LNCaP clone FGC (cell line): ENCODE results near the gene CNPY1.

ENCODE experiments used
- DNase-seq: peaks from one replicate; pipeline ENCODE4 v3.0.0-alpha.2; 2011; ENCODE audit warnings: low read depth
- H3K4me3 ChIP-seq: 2 replicates; pipeline ENCODE4 v1.5.1; 2011; ENCODE audit warnings: mild to moderate bottlenecking, low read depth, low read length, control low read depth
- CTCF ChIP-seq: IDR thresholded peaks from 2 replicates; pipeline ENCODE4 v1.5.1; 2012; ENCODE audit warnings: mild to moderate bottlenecking; ENCODE audit not compliant: control insufficient read depth, insufficient read depth; ENCODE audit errors: extremely low read depth

The CNPY1 gene

DNA sequence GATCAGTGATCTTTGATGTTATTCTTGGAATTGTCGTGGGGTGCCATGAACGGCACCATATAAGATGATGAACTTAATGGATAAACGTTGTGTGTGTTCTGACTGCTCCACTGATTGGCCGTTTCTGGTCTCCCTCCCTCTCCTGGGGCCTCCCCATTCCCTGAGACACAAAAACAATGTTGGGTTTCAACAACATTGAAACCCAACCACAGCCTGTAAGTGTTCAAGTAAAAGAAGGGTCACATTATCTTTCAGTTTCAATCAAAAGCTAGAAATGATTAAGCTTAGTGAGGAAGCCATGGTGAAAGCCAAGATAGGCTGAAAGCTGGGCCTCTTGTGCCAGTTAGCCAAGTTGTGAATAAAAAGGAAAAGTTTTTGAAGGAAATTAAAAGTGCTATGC, 68.9 kb downstream of the CNPY1 start:
- no peak overlapping the region for H3K4me3 ChIP-seq
- TF ChIP-seq CTCF: no peak
- DNase-seq: no peak

DNA sequence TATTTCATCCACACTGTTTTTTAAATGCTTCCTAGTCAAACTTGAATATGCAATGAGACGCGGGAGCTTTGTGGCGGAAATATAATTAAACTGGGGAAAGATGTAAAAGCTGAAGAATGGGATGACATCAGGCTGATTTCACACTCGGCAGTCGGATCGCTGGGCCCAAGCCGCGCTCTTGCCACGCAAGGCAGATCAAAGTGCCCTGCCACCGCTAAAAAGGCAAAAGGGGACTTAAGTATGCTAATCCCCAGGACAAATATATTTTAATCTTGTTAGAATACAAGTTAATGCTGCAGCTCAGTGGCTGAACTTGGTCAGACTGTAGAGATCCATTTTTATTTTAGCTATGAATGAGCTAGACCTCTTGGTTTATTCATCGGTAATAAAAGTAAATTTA, 74.6 kb downstream of the CNPY1 start:
- no peak for TF ChIP-seq CTCF
- no peak overlapping the region for H3K4me3 ChIP-seq
- no peak for DNase-seq

DNA sequence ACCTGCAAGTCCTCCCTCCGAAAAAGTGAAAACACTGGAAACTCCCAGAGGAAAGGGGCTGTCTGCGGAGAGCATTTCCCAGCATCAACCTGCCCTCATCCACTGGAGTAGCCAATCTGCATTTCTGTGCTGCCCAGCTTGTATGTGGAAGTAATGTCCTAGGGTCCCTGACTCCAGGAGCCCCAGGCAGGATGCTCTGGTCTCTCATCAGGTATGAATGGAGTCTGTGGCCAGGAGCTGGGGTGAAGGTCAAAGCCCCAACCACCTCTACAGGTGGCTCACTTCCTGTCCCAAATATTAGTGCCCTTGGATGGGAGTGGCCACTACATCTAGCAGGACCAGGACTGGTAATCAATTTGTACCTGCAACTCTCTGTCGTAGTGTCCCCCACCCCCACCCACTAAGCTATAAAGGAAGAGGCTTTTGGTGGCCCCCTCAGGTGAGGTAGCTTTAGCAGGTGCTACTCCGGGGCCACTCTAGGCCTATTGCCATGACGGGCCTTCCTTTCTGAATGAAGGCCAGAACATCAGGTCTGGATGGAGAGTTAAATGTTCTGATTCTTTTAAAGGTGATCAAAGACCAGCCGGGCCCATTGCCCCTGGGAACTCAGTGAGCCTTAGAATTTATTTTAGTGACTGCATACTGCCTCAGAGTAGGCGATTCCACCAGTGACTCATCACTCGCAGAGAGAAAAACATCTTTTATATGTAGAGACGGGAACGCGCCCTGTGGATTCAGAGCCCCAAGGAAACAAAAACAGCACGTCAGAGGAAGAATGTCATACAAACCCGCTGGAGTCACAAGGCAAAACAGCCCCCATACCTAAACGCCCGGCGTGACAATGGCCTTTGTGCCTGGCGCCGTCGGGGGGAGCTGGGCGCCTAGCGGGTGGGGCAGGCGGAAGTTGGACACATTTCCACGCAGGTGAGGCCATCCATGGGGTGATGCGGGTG, 75.4 kb downstream of the CNPY1 start:
- DNase-seq: no peak
- TF ChIP-seq CTCF: no peak
- no peak overlapping the region for H3K4me3 ChIP-seq

- TF ChIP-seq CTCF: no peak
Measured at GRCh38 chr7:155470186-155470487, 76.2 kb downstream of the CNPY1 start.

GRCh38 chr7:155469311-155470185, 76.8 kb downstream of the CNPY1 start:
- no peak overlapping the region for H3K4me3 ChIP-seq
- TF ChIP-seq CTCF: no peak
- DNase-seq: no peak

More at GRCh38 chr7:155470186-155470487, 76.2 kb downstream of the CNPY1 start:
- DNase-seq: no peak
- H3K4me3 ChIP-seq: no peak overlapping the region

DNA sequence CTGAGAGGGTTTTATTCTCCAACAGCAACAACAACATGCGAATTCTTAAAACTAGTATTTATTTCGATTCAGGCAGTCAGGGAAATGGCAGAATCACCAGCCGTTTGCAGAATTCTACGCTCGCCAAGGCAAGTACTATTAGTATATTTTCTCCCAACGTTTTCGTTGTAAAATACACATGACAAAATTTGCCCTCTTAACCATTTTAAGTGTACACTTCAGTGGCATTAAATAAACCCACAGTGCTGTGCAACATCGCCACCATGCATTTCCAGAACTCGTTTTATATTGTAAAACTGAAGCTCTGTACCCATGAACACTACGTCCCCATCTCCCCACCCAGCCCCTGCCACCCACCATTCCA, 77.6 kb downstream of the CNPY1 start:
- no peak overlapping the region for H3K4me3 ChIP-seq
- DNase-seq: no peak
- TF ChIP-seq CTCF: no peak
